OCI-LY1 (cell line): ENCODE data around the gene SRL.

Experiments
- CTCF ChIP-seq: fragments of 200-600 bp; sonication (generic), shearing (Covaris generic); IDR thresholded peaks from 2 replicates; pipeline ENCODE4 v1.5.1; 2017; ENCODE audit warnings: mild to moderate bottlenecking, antibody characterized with exemption, low read length, moderate library complexity, mixed read lengths
- EZH2 ChIP-seq: fragments of 200-600 bp; sonication (generic), shearing (Covaris generic); IDR thresholded peaks from 2 replicates; pipeline ENCODE4 v1.8.0; 2017; ENCODE audit warnings: borderline replicate concordance, mixed run types, mild to moderate bottlenecking, antibody characterized with exemption, low read length, moderate library complexity, mixed read lengths

- no peak for TF ChIP-seq CTCF
- TF ChIP-seq EZH2: no peak
Observed at GRCh38 chr16:4262303-4262835, 20.5 kb upstream of the SRL start.
